GM23338 (cell line): ENCODE data around the gene NME3. TPM values are rescaled to one million over a fixed set of nuclear protein-coding genes. Genes with fewer than 3 reads are reported as not detected.

Experiments
- ATAC-seq: fragments of 200-7000 bp; cut with Tn5 transposase; 3 replicates; pipeline ENCODE4 v1.9.1; 2020
- DNase-seq: peaks from one replicate; pipeline ENCODE4 v3.0.0-alpha.2; 2015; ENCODE audit warnings: low spot score
- H2AFZ ChIP-seq: fragments of 200-600 bp; sonication (generic); 2 replicates; pipeline ENCODE4 v1.8.0; 2016; ENCODE audit warnings: antibody characterized with exemption, mild to moderate bottlenecking, moderate library complexity
- H3F3A ChIP-seq: fragments of 200-600 bp; sonication (generic); replicated peaks from 2 replicates; pipeline ENCODE4 v1.8.0; 2017; ENCODE audit warnings: antibody characterized with exemption, mixed run types, low read depth
- H3K27ac ChIP-seq: fragments of 200-600 bp; sonication (generic); 2 replicates; pipeline ENCODE4 v1.6.1; 2016; ENCODE audit warnings: low read depth
- H3K27me3 ChIP-seq: fragments of 200-600 bp; sonication (generic); 2 replicates; pipeline ENCODE4 v1.8.0; 2016; ENCODE audit warnings: mild to moderate bottlenecking, mixed run types, moderate library complexity; ENCODE audit not compliant: insufficient read depth
- H3K36me3 ChIP-seq: fragments of 200-600 bp; sonication (generic); 2 replicates; pipeline ENCODE4 v1.8.0; 2016; ENCODE audit warnings: mild to moderate bottlenecking; ENCODE audit not compliant: insufficient read depth
- H3K4me1 ChIP-seq: fragments of 200-600 bp; sonication (generic); 2 replicates; pipeline ENCODE4 v1.8.0; 2016; ENCODE audit warnings: mild to moderate bottlenecking, moderate library complexity; ENCODE audit not compliant: insufficient read depth
- H3K4me2 ChIP-seq: fragments of 200-600 bp; sonication (generic); 2 replicates; pipeline ENCODE4 v1.7.1; 2017; ENCODE audit warnings: mixed run types
- H3K4me3 ChIP-seq: fragments of 200-600 bp; sonication (generic); 2 replicates; pipeline ENCODE4 v1.6.1; 2016; ENCODE audit warnings: mixed run types
- H3K79me2 ChIP-seq: fragments of 200-600 bp; sonication (generic); replicated peaks from 2 replicates; pipeline ENCODE4 v1.8.0; 2017; ENCODE audit warnings: mild to moderate bottlenecking; ENCODE audit not compliant: insufficient read depth
- H3K9me2 ChIP-seq: fragments of 200-600 bp; sonication (generic); 2 replicates; pipeline ENCODE4 v1.8.0; 2017; ENCODE audit not compliant: insufficient read depth
- H4K20me1 ChIP-seq: fragments of 200-600 bp; sonication (generic); replicated peaks from 2 replicates; pipeline ENCODE4 v1.8.0; 2017; ENCODE audit warnings: mild to moderate bottlenecking; ENCODE audit not compliant: insufficient read depth
- H3K27ac Mint-ChIP-seq: 2 replicates; pipeline ENCODE4 v1.8.0; 2020; ENCODE audit warnings: inconsistent platforms, mild to moderate bottlenecking, moderate library complexity, mixed read lengths
- H3K27me3 Mint-ChIP-seq: 3 replicates; pipeline ENCODE4 v1.8.0; 2022; ENCODE audit warnings: low read depth, mild to moderate bottlenecking, moderate library complexity, mixed read lengths, inconsistent platforms; ENCODE audit not compliant: insufficient read depth, poor library complexity
- H3K36me3 Mint-ChIP-seq: 3 replicates; pipeline ENCODE4 v1.8.0; 2021; ENCODE audit warnings: low read depth, mild to moderate bottlenecking, inconsistent platforms, moderate library complexity, mixed read lengths
- H3K4me1 Mint-ChIP-seq: 3 replicates; pipeline ENCODE4 v1.8.0; 2020; ENCODE audit warnings: mild to moderate bottlenecking, inconsistent platforms, mixed read lengths
- H3K4me3 Mint-ChIP-seq: 3 replicates; pipeline ENCODE4 v1.8.0; 2021; ENCODE audit warnings: moderate library complexity, mild to moderate bottlenecking, inconsistent platforms, mixed read lengths
- H3K9me3 Mint-ChIP-seq: 3 replicates; pipeline ENCODE4 v1.8.0; 2020; ENCODE audit warnings: moderate library complexity, mild to moderate bottlenecking, inconsistent platforms, mixed read lengths
- CREB1 ChIP-seq: fragments of 250-450 bp; sonication (Bioruptor Pico); IDR thresholded peaks from 2 replicates; pipeline ENCODE4 v1.5.0; 2020; ENCODE audit warnings: low read depth, mild to moderate bottlenecking, moderate library complexity
- CTCF ChIP-seq, 2 experiments: fragments of 200-600 bp in 1 of 2; sonication (generic) in 1 of 2; conservative IDR thresholded peaks; 2 replicates each; pipeline versions ENCODE4 v1.5.1 to v1.6.1; 2016 to 2017; ENCODE audit warnings: antibody characterized with exemption in 2 of 2, low read depth in 2 of 2, mild to moderate bottlenecking in 2 of 2, moderate library complexity in 1 of 2
- ETS1 ChIP-seq: IDR thresholded peaks from 2 replicates; pipeline ENCODE4 v1.6.1; 2016; ENCODE audit warnings: antibody characterized with exemption
- EZH2 ChIP-seq: fragments of 200-600 bp; sonication (generic); IDR thresholded peaks from one replicate; pipeline ENCODE4 v1.8.0; 2017; ENCODE audit warnings: antibody characterized with exemption, mild to moderate bottlenecking, low read depth; ENCODE audit not compliant: unreplicated experiment
- JUNB ChIP-seq: IDR thresholded peaks from one replicate; pipeline ENCODE4 v1.6.1; 2016; ENCODE audit warnings: antibody characterized with exemption; ENCODE audit not compliant: unreplicated experiment
- NANOG ChIP-seq: IDR thresholded peaks from 2 replicates; pipeline ENCODE4 v1.6.1; 2016; ENCODE audit warnings: antibody characterized with exemption, borderline replicate concordance
- POLR2AphosphoS5 ChIP-seq: IDR thresholded peaks from 2 replicates; pipeline ENCODE4 v1.6.1; 2016; ENCODE audit warnings: antibody characterized with exemption, low read depth
- REST ChIP-seq: IDR thresholded peaks from one replicate; pipeline ENCODE4 v1.6.1; 2018; ENCODE audit warnings: antibody characterized with exemption; ENCODE audit not compliant: unreplicated experiment
- STAT1 ChIP-seq: IDR thresholded peaks from one replicate; pipeline ENCODE4 v1.6.1; 2016; ENCODE audit warnings: antibody characterized with exemption; ENCODE audit not compliant: unreplicated experiment
- polyA plus RNA-seq: library from polyadenylated mRNA; unstranded; fragments of >200 nt; fragmentation: Nextera tagmentation; extraction: Ambion mirVana; gene quantifications from 2 replicates; pipeline ENCODE4 v1.2.1, GENCODE V29; 2016
- total RNA-seq: library from RNA; depleted of rRNA; stranded (reverse); fragments of >200 nt; shearing (Covaris generic); gene quantifications from 2 replicates; pipeline ENCODE4 v1.2.3, GENCODE V29; 2014

Gene NME3
- total and polyA plus RNA-seq, 2 experiments from 2014 or later, result 95.3 to 130 TPM

- no peak for TF ChIP-seq CTCF (conservative IDR thresholded peaks at IDR 0.05; ENCODE audit: low read depth in 2 of 2)
- no peak for TF ChIP-seq STAT1
- no peak for TF ChIP-seq NANOG
- no peak for TF ChIP-seq CREB1
- TF ChIP-seq ETS1, result no peak
- no peak for TF ChIP-seq POLR2AphosphoS5
- no peak for TF ChIP-seq EZH2
- TF ChIP-seq JUNB, result no peak
- TF ChIP-seq REST, result no peak
Measured at GRCh38 chr16:1780677-1781072, 9.3 kb upstream of the NME3 start (continued).

- Histone ChIP-seq H3K27ac (no peak overlapping the region), H3F3A (0 out of 2 replicates have a peak, but pooled peaks cover 3% of the 10 kb centered on the region), H2AFZ (no peak overlapping the region), H3K4me2 (no peak overlapping the region), H3K36me3 (no peaks in the 10 kb centered on the region), H3K9me2 (no peaks in the 10 kb centered on the region), H3K4me1 (peaks cover 4% of the 10 kb centered on the region; the same call in 1 of the 2 replicates), H3K79me2 (peaks cover 21% of the 10 kb centered on the region), H3K27me3 (no peaks in the 10 kb centered on the region), H4K20me1 (peaks cover 19% of the 10 kb centered on the region; the same call in 1 of the 2 replicates), H3K4me3 (no peak overlapping the region)
- peaks cover 5% of the 10 kb centered on the region for H3K4me1 Mint-ChIP-seq
- peaks cover 7% of the 10 kb centered on the region; the same call in 1 of the 3 replicates for H3K9me3 Mint-ChIP-seq
- DNase-seq, result no peak
- TF ChIP-seq CREB1 (no peak), CTCF (conservative IDR thresholded peaks at IDR 0.05; ENCODE audit: low read depth in 2 of 2) (no peak), POLR2AphosphoS5 (peak; percentile 31; the same call in 1 of the 2 replicates), REST (no peak)
- H3K27me3 Mint-ChIP-seq, result peaks cover 31% of the 10 kb centered on the region
- H3K4me3 Mint-ChIP-seq, result peak overlapping the region; percentile 86; the same call in 1 of the 3 replicates
- H3K27ac Mint-ChIP-seq, result no peak overlapping the region
- peaks cover 16% of the 10 kb centered on the region; the same call in 2 of the 3 replicates for H3K36me3 Mint-ChIP-seq
- ATAC-seq, result no peak
Measured at GRCh38 chr16:1779741-1780676, 8.7 kb upstream of the NME3 start.
